Activated T-helper 1 cell treated with anti-CD3 and anti-CD28 coated beads, Interleukin-12 subunit alpha, Interleukin-12 subunit beta, Interleukin-2, Interleukin-4 antibody, amounts not matched to agents 30 ng/mL and 10 ng/mL and 1 ng/mL, durations not matched to agents 14 hours and 24 hours and 36 hours (primary cell): ENCODE results near the gene WDPCP. TPM values are rescaled to one million over a fixed set of nuclear protein-coding genes. Genes with fewer than 3 reads are reported as not detected.
"Not testable (repeated sequence)": the region's sequence is repeated elsewhere in the genome, so short reads cannot be mapped to it uniquely, and the experiment has no call there.

Experiments
- DNase-seq: peaks from one replicate; pipeline ENCODE4 v3.0.0; 2021; ENCODE audit warnings: low spot score
- H3K27ac Mint-ChIP-seq: one replicate; pipeline ENCODE4 v1.8.0; 2021; ENCODE audit warnings: mild to moderate bottlenecking, mixed read lengths
- H3K27me3 Mint-ChIP-seq: one replicate; pipeline ENCODE4 v1.8.0; 2022; ENCODE audit warnings: mild to moderate bottlenecking, moderate library complexity, mixed read lengths; ENCODE audit not compliant: insufficient read depth
- H3K36me3 Mint-ChIP-seq: one replicate; pipeline ENCODE4 v1.8.0; 2021; ENCODE audit warnings: low read depth, mixed read lengths
- H3K4me1 Mint-ChIP-seq: one replicate; pipeline ENCODE4 v1.8.0; 2021; ENCODE audit warnings: low read depth, mixed read lengths
- H3K4me3 Mint-ChIP-seq: one replicate; pipeline ENCODE4 v1.8.0; 2021; ENCODE audit warnings: mild to moderate bottlenecking, moderate library complexity, mixed read lengths
- H3K9me3 Mint-ChIP-seq: one replicate; pipeline ENCODE4 v1.8.0; 2021; ENCODE audit warnings: mixed read lengths
- intact Hi-C: fragments of 100-400 bp; cut with micrococcal nuclease; formaldehyde crosslinking; loops from one replicate; pipeline ENCODE4 v1.15.1; 2024
- total RNA-seq: library from RNA; stranded (reverse); gene quantifications from 2 replicates; pipeline ENCODE4 v1.2.3, GENCODE V29; 2022

The WDPCP gene
- total RNA-seq, 1 donor from 2014 or later = 7.7 TPM

DNA sequence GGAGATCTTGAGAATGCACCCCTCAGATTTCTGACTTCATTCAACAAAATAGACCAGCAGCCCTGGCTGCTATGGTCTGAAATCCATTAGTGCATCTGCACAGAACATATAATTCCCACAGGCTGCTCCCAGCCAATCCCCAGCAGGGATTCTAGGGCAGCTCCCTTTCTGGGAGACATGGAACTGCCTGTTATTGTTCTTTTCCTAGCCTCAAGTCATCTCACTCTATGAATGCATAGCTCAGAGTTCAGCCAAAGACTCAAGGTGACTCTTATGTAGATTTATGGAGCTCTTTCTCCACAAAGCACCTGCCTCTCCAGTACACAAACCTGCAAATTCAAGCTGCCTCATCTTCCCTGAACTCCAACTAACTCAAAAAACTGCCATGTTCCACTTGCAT lies 241.9 kb downstream of the WDPCP start:
- Mint-ChIP-seq H3K27me3 (no peaks in the 10 kb centered on the region), H3K27ac (no peak overlapping the region), H3K9me3 (peaks cover 23% of the 10 kb centered on the region), H3K4me1 (no peaks in the 10 kb centered on the region), H3K4me3 (no peak overlapping the region), H3K36me3 (no peaks in the 10 kb centered on the region)
- intact Hi-C loops = no loop called here
- no peak for DNase-seq

DNA sequence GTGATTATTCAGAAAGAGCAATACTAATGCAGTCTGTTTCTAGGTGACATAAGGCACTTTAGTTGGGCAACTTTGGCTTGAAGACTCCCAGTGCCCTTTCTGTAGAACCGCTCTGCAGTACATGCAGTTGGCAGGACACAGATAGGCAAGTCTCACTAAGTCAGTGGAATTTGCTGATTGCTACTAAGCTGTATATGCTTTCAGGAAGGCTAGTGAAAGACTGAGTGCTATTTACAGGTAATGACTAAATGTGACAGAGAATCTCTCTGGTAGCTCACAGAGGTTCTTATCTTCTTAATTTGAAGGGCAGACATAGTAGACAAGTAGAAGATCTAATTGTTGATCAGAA lies 243.0 kb downstream of the WDPCP start:
- intact Hi-C loops = no loop called here
- no peak for DNase-seq
- no peaks in the 10 kb centered on the region for H3K4me1 Mint-ChIP-seq
- peaks cover 21% of the 10 kb centered on the region for H3K9me3 Mint-ChIP-seq
- H3K27ac Mint-ChIP-seq = no peak overlapping the region
- no peaks in the 10 kb centered on the region for H3K27me3 Mint-ChIP-seq
- no peaks in the 10 kb centered on the region for H3K36me3 Mint-ChIP-seq
- no peak overlapping the region for H3K4me3 Mint-ChIP-seq

DNA sequence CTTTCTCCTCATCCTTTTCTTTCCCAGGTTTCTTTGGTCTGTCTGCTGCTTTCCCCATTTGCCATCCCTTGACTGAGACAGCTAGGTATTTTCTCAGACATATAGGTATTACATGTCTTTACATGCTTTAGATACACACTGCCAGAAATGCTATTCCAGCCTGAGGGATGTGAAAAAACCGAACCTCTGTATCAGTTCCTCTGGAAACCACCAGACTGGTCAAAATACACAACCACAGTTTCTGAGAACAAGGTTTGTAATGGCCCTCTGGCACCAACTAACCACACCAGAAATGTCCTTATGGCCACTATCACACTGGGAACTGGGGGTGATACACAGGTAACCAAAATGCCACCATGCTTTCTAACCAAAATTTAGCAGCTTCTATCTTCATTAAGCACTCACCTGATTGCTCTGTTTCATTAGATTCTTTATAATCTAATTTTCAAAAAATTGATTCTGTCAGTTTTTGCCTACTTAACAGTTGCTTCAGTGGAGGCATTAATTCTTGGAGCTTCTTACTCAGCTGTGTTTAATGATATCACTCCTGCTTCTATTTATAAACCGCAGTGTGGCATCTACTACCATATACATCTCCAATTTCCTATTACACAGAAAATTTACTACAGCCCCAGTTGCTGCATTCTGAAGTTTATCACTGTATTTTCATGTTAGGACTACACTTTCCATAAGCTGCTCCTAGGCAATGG lies 243.5 kb downstream of the WDPCP start:
- intact Hi-C loops = no loop called here
- Mint-ChIP-seq H3K27ac (no peak overlapping the region), H3K4me3 (no peak overlapping the region), H3K4me1 (no peaks in the 10 kb centered on the region), H3K9me3 (peaks cover 21% of the 10 kb centered on the region), H3K27me3 (no peaks in the 10 kb centered on the region), H3K36me3 (no peaks in the 10 kb centered on the region)
- DNase-seq = no peak

DNA sequence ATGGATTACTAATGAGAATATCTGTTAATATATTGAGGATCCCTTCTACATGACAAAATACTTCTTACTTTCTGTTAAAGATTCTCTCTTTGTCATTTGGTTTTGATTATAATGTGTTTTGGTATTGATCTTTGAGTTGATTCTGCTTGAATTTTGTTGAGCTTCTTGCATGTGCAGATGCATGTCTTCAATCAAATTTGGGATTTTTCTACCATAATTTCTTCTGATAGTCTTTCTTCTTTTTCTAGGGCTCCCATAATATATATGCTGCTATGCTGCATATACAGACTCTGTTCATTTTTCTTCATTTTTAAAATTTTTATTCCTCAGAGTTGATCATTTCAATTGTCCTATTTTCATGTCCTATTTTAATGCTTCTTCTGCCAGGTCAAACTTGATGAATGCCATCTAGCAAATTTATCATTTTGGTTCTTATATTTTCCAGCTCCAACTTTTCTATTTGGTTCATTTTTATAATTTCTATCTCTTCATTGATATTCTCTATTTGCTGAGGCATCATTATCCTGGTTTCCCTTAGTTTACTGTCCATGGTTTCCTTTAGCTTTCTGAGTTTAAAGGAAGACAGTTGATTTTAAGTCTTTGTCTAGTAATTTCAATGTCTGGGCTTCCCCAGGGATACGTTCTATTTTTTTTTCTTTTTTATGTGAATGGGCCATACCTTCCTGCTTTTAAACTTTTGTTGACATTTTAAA lies 244.7 kb downstream of the WDPCP start:
- intact Hi-C loops = no loop called here
- Mint-ChIP-seq H3K27me3 (no peaks in the 10 kb centered on the region), H3K36me3 (no peaks in the 10 kb centered on the region), H3K4me1 (no peaks in the 10 kb centered on the region), H3K4me3 (no peak overlapping the region), H3K27ac (no peak overlapping the region), H3K9me3 (peaks cover 21% of the 10 kb centered on the region)
- DNase-seq = no peak

DNA sequence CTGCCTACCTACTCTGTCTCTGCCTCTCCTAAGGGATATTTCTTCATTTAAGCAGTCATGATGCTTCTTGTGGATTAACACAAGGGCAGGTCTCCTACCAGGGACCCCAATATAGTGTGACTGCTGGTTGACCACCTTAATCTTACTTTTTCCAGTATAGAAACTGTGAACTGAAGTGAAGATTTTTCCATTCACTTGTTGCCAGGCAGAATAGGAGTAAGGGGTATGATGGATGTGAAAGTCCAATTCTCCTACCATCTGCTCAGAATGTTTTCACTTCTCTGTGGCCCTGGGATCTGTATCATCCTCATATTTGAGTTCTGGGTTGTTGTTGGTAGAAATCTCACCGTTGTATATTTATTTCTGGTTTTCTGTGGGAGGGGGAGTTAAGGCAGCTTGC lies 247.8 kb downstream of the WDPCP start:
- Mint-ChIP-seq H3K27ac (no peak overlapping the region), H3K4me1 (no peaks in the 10 kb centered on the region), H3K9me3 (peaks cover 25% of the 10 kb centered on the region), H3K36me3 (no peaks in the 10 kb centered on the region), H3K27me3 (no peaks in the 10 kb centered on the region), H3K4me3 (no peak overlapping the region)
- no peak for DNase-seq
- intact Hi-C loops = no loop called here

DNA sequence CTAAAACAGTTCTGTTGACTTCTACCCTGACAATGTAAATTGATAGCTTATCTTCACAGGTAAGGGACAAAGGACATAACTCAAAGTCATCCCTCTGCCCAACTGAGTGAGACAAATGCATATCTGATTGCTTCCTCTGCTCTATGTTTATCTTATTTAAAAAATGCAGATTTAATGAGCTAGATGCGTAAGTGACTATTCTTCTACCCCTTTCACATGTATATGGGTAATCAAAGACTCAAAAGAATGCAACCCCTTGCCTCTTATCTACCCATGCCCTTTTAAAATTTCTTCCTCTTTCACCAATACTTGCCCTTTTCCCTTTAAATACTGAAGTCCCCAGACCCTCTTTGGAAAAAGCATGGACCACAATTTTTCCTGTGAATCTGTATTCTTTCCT lies 253.4 kb downstream of the WDPCP start:
- Mint-ChIP-seq H3K27ac (no peak overlapping the region), H3K36me3 (no peaks in the 10 kb centered on the region), H3K4me1 (no peaks in the 10 kb centered on the region), H3K4me3 (no peak overlapping the region), H3K27me3 (no peaks in the 10 kb centered on the region), H3K9me3 (peaks cover 4% of the 10 kb centered on the region)
- intact Hi-C loops = no loop called here
- no peak for DNase-seq

DNA sequence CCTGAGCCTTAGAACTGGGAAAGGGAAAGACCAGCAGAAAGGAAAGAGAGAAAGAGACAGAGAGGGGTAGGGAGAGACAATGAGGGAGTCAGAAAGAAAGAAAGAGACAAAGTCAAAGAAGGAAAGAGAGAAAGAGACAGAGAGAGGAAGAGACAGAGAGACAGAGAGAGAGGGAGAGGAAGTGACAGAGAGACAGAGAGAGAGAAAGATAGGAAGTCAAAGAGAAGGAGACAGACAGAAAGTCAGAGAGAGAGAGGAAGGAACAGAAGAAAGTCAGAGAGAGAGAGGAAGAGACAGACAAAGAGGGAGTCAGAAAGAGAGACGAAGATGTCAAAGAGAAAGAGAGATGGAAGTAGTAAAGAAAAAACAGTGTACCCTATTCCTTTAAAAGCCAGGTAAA lies 261.8 kb downstream of the WDPCP start:
- intact Hi-C loops = no loop called here
- H3K36me3 Mint-ChIP-seq = no peaks in the 10 kb centered on the region

DNA sequence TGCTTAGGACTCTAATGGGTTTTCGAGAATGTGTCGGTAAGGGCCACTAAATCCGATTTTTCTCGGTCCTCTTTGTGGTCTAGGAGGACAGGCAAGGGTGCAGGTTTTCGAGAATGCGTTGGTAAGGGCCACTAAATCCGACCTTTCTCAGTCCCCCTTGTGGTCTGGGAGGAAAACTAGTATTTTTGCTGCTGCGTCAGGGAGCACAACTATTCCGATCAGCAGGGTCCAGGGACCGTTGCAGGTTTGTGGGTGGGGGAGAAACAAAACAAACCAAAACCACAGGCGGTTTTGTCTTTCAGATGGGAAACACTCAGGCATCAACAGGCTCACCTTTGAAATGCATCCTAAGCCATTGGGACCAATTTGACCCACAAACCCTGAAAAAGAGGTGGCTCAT lies 264.6 kb downstream of the WDPCP start:
- H3K36me3 Mint-ChIP-seq, DNase-seq, intact Hi-C loops, H3K4me1 Mint-ChIP-seq, H3K4me3 Mint-ChIP-seq, H3K27me3 Mint-ChIP-seq, H3K27ac Mint-ChIP-seq, H3K9me3 Mint-ChIP-seq: not testable (repeated sequence)

More for the DNA sequence above, 261.8 kb downstream of the WDPCP start:
- Mint-ChIP-seq H3K4me1 (no peaks in the 10 kb centered on the region), H3K9me3 (peaks cover 7% of the 10 kb centered on the region), H3K27ac (no peak overlapping the region), H3K27me3 (no peaks in the 10 kb centered on the region), H3K4me3 (no peak overlapping the region)
- no peak for DNase-seq

DNA sequence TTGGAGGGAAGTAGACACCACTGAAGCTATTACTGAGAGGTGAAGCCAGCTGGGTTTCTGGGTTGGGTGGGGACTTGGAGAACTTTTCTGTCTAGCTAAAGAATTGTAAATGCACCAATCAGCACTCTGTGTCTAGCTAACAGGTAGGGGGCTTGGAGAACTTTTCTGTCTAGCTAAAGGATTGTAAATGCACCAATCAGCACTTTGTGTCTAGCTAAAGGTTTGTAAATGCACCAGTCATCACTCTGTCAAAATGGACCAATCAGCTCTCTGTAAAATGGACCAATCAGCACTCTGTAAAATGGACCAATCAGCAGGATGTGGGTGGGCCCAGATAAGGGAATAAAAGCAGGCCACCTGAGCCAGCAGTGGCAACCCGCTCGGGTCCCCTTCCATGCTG lies 266.3 kb downstream of the WDPCP start:
- H3K4me1 Mint-ChIP-seq, H3K4me3 Mint-ChIP-seq, intact Hi-C loops, DNase-seq, H3K27ac Mint-ChIP-seq, H3K36me3 Mint-ChIP-seq, H3K9me3 Mint-ChIP-seq, H3K27me3 Mint-ChIP-seq: not testable (repeated sequence)

DNA sequence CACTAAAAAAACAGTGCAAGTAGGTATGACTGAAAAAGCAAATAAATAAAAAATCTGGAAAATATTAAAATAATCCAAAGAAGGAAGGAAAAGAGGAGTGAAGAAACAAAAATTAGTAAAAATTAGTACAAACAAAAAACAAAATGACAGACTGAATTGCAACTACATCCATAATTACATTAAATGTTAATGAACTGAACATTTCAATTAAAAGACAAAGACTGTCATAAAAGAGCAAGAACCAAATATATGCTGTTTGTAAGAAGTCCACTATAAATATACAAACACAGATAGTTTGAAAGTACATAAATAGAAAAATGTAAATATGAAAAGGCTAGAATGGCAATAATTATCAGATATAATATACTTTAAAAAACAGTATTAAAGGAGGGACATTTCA lies 267.6 kb downstream of the WDPCP start:
- no peak overlapping the region for H3K4me3 Mint-ChIP-seq

DNA sequence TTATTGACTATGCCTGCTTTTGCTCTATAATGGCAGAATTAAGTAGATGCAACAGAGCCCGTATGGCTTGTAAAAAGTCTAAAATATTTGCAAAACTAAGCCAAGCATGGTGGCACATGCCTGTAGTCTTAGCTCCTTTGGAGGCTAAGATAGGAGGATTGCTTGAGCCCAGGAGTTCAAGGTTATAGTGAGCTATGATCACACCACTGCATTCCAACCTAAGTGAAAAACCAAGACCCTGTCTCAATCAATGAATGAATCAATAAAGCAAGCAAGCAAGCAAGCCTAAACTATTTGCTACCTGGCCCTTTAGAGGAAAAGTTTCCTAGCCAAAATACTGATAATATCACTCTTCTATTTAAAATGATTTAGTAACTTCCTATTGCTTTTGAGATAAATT lies 277.7 kb downstream of the WDPCP start:
- H3K27ac Mint-ChIP-seq = no peak overlapping the region
- H3K4me3 Mint-ChIP-seq = no peak overlapping the region
- intact Hi-C loops = no loop called here
- no peaks in the 10 kb centered on the region for H3K36me3 Mint-ChIP-seq
- peaks cover 22% of the 10 kb centered on the region for H3K9me3 Mint-ChIP-seq
- no peaks in the 10 kb centered on the region for H3K4me1 Mint-ChIP-seq
- no peaks in the 10 kb centered on the region for H3K27me3 Mint-ChIP-seq
- DNase-seq = no peak

More for the DNA sequence above, 267.6 kb downstream of the WDPCP start:
- Mint-ChIP-seq H3K4me1 (no peaks in the 10 kb centered on the region), H3K36me3 (no peaks in the 10 kb centered on the region), H3K9me3 (peaks cover 5% of the 10 kb centered on the region), H3K27me3 (no peaks in the 10 kb centered on the region), H3K27ac (no peak overlapping the region)
- intact Hi-C loops = no loop called here
- DNase-seq = no peak

DNA sequence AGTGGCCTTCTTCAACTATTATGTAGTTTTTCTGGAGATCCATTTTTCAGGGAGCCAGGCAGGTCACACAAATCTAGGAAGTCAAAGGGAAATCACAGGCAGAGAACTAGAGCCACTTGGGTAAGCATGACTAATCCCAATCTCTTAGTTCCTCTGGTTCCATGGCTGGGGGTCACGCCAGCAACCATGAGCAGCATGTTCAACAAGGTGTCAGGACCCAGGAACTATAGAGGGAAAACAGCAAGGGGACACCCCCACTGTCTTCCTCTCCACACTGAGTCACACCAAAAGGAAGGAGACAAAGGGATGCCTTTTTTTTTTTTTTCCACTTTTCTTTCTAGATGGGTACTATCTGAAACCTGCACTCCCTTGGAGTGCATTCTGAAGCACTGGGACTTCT lies 286.8 kb downstream of the WDPCP start:
- H3K4me1 Mint-ChIP-seq = no peaks in the 10 kb centered on the region

DNA sequence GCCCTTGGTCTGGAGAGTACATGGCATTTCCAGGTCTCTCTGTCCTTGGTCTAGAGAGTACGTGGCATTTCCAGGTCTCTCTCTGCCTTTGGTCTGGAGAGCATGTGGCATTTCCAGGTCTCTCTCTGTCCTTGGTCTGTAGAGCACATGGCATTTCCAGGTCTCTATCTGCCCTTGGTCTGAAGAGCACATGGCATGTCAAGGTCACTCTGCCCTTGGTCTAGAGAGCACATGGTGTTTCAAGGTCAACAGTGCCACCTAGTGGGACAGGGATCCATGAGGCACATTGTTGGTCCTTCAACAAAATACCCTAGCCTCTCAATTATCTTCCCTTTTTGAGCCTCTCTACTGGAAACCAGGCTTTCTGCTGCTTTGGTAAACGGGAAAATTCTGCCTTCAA lies 287.4 kb downstream of the WDPCP start:
- Mint-ChIP-seq H3K36me3 (no peaks in the 10 kb centered on the region), H3K27ac (no peak overlapping the region), H3K27me3 (no peaks in the 10 kb centered on the region), H3K9me3 (peaks cover 49% of the 10 kb centered on the region), H3K4me1 (no peaks in the 10 kb centered on the region), H3K4me3 (no peak overlapping the region)
- no peak for DNase-seq
- intact Hi-C loops = no loop called here

More for the DNA sequence above, 286.8 kb downstream of the WDPCP start:
- no peak overlapping the region for H3K4me3 Mint-ChIP-seq
- H3K27me3 Mint-ChIP-seq = no peaks in the 10 kb centered on the region
- intact Hi-C loops = no loop called here
- DNase-seq = no peak
- peaks cover 54% of the 10 kb centered on the region for H3K9me3 Mint-ChIP-seq
- H3K36me3 Mint-ChIP-seq = no peaks in the 10 kb centered on the region
- no peak overlapping the region for H3K27ac Mint-ChIP-seq
